ENCODE measurements around the gene ABCF2.

DNA sequence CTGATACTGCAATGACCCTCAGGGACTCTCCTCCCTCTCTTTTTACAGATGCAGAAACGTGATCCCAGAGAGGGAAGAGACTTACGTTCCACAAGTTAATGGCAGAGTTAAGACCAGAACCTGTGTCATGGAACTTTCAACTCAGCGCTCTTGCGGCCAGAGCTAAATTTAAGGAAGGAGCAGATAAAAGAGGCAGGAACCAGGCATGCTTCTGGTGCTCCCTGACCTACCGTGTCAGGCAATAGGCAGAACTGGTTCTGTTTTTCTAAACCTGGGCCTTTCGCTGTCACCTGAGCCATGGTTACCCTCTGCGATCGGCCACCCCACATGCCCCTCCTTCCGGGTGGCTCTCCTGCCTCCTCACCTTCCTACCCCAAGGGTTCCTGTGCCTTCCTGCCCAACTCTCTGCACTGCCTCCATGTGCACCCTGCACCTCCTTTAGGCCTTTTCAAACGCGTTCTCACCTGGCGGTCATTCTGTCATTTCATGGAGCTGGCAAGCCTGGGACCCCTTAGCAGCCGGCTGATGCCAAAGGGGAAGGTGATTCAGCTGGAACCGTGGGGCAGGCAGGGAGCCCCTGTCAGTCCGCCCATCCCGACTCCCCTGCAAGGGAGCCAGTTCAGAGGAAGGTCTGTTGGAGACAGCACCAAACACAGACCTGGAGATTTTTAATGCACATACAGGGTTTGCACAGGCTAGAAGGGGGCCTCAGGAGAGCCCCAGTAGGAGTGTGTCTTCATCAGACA, 51.8 kb downstream of the ABCF2 start:
- TF ChIP-seq, protein P1, sequence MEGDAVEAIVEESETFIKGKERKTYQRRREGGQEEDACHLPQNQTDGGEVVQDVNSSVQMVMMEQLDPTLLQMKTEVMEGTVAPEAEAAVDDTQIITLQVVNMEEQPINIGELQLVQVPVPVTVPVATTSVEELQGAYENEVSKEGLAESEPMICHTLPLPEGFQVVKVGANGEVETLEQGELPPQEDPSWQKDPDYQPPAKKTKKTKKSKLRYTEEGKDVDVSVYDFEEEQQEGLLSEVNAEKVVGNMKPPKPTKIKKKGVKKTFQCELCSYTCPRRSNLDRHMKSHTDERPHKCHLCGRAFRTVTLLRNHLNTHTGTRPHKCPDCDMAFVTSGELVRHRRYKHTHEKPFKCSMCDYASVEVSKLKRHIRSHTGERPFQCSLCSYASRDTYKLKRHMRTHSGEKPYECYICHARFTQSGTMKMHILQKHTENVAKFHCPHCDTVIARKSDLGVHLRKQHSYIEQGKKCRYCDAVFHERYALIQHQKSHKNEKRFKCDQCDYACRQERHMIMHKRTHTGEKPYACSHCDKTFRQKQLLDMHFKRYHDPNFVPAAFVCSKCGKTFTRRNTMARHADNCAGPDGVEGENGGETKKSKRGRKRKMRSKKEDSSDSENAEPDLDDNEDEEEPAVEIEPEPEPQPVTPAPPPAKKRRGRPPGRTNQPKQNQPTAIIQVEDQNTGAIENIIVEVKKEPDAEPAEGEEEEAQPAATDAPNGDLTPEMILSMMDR (conservative IDR thresholded peaks at IDR 0.05; ENCODE audit: low read depth, low read length), result no peak
- no peak for TF ChIP-seq POLR2A (IDR thresholded peaks at IDR 0.05; ENCODE audit: low read depth, low read length)
- TF ChIP-seq FOS (IDR thresholded peaks at IDR 0.05; ENCODE audit: low read depth, low read length), result no peak
- no peak for TF ChIP-seq BHLHE40 (IDR thresholded peaks at IDR 0.05; ENCODE audit: low read depth, low read length)
- TF ChIP-seq, protein P2, sequence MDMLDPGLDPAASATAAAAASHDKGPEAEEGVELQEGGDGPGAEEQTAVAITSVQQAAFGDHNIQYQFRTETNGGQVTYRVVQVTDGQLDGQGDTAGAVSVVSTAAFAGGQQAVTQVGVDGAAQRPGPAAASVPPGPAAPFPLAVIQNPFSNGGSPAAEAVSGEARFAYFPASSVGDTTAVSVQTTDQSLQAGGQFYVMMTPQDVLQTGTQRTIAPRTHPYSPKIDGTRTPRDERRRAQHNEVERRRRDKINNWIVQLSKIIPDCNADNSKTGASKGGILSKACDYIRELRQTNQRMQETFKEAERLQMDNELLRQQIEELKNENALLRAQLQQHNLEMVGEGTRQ (IDR thresholded peaks at IDR 0.05; ENCODE audit: low read depth, low read length), result no peak
- no peak for TF ChIP-seq MAFK (IDR thresholded peaks at IDR 0.05; ENCODE audit: low read depth, low read length)
- no peak for TF ChIP-seq NFE2L2 (IDR thresholded peaks at IDR 0.05; ENCODE audit: low read depth, low read length)
- no peak for TF ChIP-seq RAD21 (IDR thresholded peaks at IDR 0.05; ENCODE audit: low read length)
- TF ChIP-seq RFX5 (IDR thresholded peaks at IDR 0.05; ENCODE audit: low read depth, low read length), result no peak
- no peak for TF ChIP-seq RCOR1 (IDR thresholded peaks at IDR 0.05; ENCODE audit: insufficient replicate concordance, low read length)
- no peak for TF ChIP-seq SMC3 (IDR thresholded peaks at IDR 0.05; ENCODE audit: low read depth, low read length)
- no peak for TF ChIP-seq MXI1 (IDR thresholded peaks at IDR 0.05; ENCODE audit: borderline replicate concordance, low read depth, low read length)
- TF ChIP-seq CHD1 (IDR thresholded peaks at IDR 0.05; ENCODE audit: low read depth, low read length), result no peak
- no peak for TF ChIP-seq CEBPB (IDR thresholded peaks at IDR 0.05; ENCODE audit: low read depth, low read length)

All from IMR-90 (cell line).